ENCODE results near the gene OXER1. TPM values are rescaled to one million over a fixed set of nuclear protein-coding genes. Genes with fewer than 3 reads are reported as not detected.

OXER1 gene
- total and polyA plus RNA-seq, 2 of the 13 experiments (the other 11 are each of a cell fraction or from before 2014, with no cell fraction given), result 8.0 to 9.0 TPM

GRCh38 chr2:42810971-42811811, 47.3 kb upstream of the OXER1 start (continued):
- peak; percentile 81; the same call in 1 of the 2 replicates for TF ChIP-seq ATAD3A (CRISPR knock-in tag; IDR thresholded peaks at IDR 0.05)
- no peak for TF ChIP-seq ZNF234 (CRISPR knock-in tag; conservative IDR thresholded peaks at IDR 0.05)
- TF ChIP-seq BCL6 (CRISPR knock-in tag; IDR thresholded peaks at IDR 0.05), result no peak; the same call in 1 of the 2 replicates
- no peak for TF ChIP-seq TGIF2 (CRISPR knock-in tag; IDR thresholded peaks at IDR 0.05)
- TF ChIP-seq, protein P1, sequence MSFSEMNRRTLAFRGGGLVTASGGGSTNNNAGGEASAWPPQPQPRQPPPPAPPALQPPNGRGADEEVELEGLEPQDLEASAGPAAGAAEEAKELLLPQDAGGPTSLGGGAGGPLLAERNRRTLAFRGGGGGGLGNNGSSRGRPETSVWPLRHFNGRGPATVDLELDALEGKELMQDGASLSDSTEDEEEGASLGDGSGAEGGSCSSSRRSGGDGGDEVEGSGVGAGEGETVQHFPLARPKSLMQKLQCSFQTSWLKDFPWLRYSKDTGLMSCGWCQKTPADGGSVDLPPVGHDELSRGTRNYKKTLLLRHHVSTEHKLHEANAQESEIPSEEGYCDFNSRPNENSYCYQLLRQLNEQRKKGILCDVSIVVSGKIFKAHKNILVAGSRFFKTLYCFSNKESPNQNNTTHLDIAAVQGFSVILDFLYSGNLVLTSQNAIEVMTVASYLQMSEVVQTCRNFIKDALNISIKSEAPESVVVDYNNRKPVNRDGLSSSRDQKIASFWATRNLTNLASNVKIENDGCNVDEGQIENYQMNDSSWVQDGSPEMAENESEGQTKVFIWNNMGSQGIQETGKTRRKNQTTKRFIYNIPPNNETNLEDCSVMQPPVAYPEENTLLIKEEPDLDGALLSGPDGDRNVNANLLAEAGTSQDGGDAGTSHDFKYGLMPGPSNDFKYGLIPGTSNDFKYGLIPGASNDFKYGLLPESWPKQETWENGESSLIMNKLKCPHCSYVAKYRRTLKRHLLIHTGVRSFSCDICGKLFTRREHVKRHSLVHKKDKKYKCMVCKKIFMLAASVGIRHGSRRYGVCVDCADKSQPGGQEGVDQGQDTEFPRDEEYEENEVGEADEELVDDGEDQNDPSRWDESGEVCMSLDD (CRISPR knock-in tag; IDR thresholded peaks at IDR 0.05; ENCODE audit: borderline replicate concordance), result peak; percentile 72; the same call in 1 of the 2 replicates
- peak; percentile 51 for TF ChIP-seq NAIF1 (CRISPR knock-in tag; IDR thresholded peaks at IDR 0.05; ENCODE audit: borderline replicate concordance)
- TF ChIP-seq NFKB2 (CRISPR knock-in tag; IDR thresholded peaks at IDR 0.05; ENCODE audit: borderline replicate concordance), result 0 out of 2 replicates have a peak, but pooled peaks have one; percentile 52
- TF ChIP-seq, protein P2, sequence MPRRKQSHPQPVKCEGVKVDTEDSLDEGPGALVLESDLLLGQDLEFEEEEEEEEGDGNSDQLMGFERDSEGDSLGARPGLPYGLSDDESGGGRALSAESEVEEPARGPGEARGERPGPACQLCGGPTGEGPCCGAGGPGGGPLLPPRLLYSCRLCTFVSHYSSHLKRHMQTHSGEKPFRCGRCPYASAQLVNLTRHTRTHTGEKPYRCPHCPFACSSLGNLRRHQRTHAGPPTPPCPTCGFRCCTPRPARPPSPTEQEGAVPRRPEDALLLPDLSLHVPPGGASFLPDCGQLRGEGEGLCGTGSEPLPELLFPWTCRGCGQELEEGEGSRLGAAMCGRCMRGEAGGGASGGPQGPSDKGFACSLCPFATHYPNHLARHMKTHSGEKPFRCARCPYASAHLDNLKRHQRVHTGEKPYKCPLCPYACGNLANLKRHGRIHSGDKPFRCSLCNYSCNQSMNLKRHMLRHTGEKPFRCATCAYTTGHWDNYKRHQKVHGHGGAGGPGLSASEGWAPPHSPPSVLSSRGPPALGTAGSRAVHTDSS (CRISPR knock-in tag; conservative IDR thresholded peaks at IDR 0.05), result no peak
- TF ChIP-seq, protein P3, sequence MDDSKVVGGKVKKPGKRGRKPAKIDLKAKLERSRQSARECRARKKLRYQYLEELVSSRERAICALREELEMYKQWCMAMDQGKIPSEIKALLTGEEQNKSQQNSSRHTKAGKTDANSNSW (CRISPR knock-in tag; IDR thresholded peaks at IDR 0.05; ENCODE audit: borderline replicate concordance), result no peak
- no peak for TF ChIP-seq FOXK2 (IDR thresholded peaks at IDR 0.05)
- no peak for TF ChIP-seq RARG (CRISPR knock-in tag; IDR thresholded peaks at IDR 0.05; ENCODE audit: low read depth)
- TF ChIP-seq NR2F2 (IDR thresholded peaks at IDR 0.05; ENCODE audit: borderline replicate concordance, low read depth), result peak; percentile 17; the same call in 1 of the 2 replicates
- TF ChIP-seq PHF21A (CRISPR knock-in tag; IDR thresholded peaks at IDR 0.05), result peak; percentile 19; the same call in 1 of the 2 replicates
- TF ChIP-seq, protein P4, sequence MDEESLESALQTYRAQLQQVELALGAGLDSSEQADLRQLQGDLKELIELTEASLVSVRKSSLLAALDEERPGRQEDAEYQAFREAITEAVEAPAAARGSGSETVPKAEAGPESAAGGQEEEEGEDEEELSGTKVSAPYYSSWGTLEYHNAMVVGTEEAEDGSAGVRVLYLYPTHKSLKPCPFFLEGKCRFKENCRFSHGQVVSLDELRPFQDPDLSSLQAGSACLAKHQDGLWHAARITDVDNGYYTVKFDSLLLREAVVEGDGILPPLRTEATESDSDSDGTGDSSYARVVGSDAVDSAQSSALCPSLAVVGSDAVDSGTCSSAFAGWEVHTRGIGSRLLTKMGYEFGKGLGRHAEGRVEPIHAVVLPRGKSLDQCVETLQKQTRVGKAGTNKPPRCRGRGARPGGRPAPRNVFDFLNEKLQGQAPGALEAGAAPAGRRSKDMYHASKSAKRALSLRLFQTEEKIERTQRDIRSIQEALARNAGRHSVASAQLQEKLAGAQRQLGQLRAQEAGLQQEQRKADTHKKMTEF (CRISPR knock-in tag; IDR thresholded peaks at IDR 0.05), result no peak
- TF ChIP-seq POGK (CRISPR knock-in tag; conservative IDR thresholded peaks at IDR 0.05), result no peak
- 0 out of 2 replicates have a peak, but pooled peaks have one; percentile 43 for TF ChIP-seq TMF1 (CRISPR knock-in tag; IDR thresholded peaks at IDR 0.05; ENCODE audit: low read depth)
- no peak for TF ChIP-seq ZNF17 (CRISPR knock-in tag; IDR thresholded peaks at IDR 0.05)
- TF ChIP-seq, protein P5, sequence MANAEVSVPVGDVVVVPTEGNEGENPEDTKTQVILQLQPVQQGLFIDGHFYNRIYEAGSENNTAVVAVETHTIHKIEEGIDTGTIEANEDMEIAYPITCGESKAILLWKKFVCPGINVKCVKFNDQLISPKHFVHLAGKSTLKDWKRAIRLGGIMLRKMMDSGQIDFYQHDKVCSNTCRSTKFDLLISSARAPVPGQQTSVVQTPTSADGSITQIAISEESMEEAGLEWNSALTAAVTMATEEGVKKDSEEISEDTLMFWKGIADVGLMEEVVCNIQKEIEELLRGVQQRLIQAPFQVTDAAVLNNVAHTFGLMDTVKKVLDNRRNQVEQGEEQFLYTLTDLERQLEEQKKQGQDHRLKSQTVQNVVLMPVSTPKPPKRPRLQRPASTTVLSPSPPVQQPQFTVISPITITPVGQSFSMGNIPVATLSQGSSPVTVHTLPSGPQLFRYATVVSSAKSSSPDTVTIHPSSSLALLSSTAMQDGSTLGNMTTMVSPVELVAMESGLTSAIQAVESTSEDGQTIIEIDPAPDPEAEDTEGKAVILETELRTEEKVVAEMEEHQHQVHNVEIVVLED (CRISPR knock-in tag; IDR thresholded peaks at IDR 0.05; ENCODE audit: borderline replicate concordance), result no peak
- no peak for TF ChIP-seq ZNF782 (CRISPR knock-in tag; IDR thresholded peaks at IDR 0.05; ENCODE audit: borderline replicate concordance)
- no peak for TF ChIP-seq MTA3 (CRISPR knock-in tag; IDR thresholded peaks at IDR 0.05)
